HG03095 (cell line): ENCODE data around the gene CUL3.
"Not testable (repeated sequence)": the region's sequence is repeated elsewhere in the genome, so short reads cannot be mapped to it uniquely, and the experiment has no call there.

Experiments
- ATAC-seq: cut with Tn5 transposase; IDR thresholded peaks from one replicate; pipeline ENCODE4 v1.9.1; 2021; ENCODE audit warnings: moderate library complexity; ENCODE audit not compliant: unreplicated experiment

The CUL3 gene

DNA sequence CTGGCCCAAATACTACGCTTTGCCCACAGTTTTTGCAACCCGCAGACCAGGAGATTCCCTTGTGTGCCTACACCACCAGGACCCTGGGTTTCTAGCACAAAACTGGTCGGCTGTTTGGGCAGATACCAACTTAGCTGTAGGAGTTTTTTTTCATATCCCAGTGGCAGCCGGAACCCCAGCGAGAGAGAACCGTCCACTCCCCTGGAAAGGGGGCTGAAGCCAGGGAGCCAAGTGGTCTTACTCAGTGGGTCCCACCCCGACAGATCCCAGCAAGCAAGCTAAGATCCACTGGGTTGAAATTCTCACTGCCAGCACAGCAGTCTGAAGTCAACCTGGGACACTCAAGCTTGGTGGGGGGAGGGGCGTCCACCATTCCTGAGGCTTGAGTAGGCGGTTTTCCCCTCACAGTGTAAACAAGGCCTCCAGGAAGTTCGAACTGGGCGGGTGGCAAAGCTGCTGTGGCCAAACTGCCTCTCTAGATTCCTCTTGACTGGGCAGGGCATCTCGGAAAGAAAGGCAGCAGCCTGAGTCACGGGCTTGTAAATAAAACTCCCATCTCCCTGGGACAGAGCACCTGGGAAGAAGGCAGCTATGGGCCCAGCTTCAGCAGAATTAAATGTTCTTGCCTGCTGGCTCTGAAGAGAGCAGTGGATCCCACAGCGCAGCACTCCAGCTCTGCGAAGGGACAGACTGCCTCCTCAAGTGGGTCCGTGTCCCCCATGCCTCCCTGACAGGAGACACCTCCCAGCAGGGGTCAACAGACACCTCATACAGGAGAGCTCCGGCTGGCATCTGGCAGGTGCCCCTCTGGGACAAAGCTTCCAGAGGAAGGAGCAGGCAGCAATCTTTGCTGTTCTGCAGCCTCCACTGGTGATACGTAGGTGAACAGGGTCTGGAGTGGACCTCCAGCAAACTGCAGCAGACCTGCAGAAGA, 99.8 kb downstream of the CUL3 start:
- ATAC-seq, result not testable (repeated sequence)

DNA sequence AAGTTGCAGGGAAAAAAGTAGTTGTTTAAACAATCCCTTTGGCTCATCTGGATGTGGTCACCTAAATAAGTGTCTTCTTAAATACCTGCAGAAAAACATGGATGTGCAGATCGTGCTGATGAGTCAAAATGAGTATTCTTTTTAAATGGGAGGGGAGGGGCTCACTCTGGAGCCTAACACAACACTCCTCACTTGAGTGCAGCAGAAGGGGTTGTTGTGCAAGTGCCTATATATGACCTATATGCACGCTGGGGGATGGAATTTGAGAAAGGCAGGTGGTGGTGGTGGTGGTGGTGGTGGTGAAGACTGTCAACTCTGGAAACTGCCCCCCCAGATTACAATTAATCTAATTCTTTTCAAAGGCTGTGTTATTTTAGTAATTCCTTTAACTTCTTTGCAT, 105.3 kb downstream of the CUL3 start:
- no peak for ATAC-seq

DNA sequence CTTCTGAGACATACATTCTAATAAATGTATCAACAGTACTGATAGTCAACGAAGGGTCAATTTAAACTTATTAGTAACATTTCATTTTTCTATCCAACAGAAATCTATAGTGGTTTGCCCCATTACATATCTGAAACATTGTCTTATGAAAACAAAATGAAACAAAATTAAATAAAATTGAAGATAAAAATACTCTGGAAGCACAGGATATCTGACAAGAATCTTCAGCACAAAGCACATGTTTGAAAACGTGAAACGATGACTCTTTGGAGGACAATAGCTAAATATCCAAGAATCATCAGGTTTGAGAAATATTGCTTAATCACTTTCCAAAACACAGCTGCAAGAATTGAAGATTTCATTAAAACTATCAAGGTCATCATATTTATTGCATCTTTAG, 112.3 kb downstream of the CUL3 start:
- ATAC-seq, result no peak

DNA sequence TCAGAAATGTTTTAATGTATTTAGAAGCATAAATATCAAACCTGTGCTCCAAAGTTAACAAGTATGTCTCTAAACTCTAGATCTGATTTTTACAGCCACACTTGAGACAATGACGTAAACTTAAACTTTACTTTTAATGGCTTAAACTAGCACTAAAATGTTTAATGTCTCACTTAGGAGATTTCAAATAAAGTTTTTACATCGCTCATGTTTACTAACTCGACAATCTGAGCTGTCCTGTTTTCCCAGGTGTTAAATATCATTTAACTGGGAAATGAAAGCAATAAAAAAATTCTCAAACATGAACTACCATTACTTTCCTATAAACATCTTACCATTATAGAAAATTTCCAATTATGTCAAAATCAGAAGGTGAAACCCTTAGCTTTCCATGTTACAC, 113.0 kb downstream of the CUL3 start:
- no peak for ATAC-seq

DNA sequence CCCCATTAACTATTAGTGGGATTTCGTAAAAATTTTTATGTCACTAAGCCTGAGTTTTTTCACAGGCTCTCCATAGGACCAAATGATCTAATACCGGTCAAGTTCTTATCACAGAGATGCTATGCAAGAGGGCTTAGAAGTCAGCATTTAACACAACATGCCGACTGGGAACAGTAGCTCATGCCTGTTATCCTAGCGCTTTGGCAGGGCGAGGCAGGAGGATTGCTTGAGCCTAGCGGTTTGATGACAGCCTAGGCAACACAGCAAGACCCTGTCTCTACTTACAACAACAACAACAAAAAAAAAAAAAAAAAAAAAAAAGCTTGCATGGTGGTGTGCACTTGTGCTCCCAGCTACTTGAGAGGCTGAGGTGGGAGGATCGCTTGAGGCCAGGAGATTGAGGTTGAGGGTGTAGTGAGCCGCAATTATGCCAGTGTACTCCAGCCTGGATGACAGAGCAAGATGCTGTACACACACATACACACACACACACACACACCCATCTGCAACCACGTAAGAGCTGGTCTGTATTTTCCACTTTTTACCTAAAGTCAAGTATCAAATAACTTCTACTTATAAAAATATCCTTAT, 115.7 kb downstream of the CUL3 start:
- no peak for ATAC-seq

DNA sequence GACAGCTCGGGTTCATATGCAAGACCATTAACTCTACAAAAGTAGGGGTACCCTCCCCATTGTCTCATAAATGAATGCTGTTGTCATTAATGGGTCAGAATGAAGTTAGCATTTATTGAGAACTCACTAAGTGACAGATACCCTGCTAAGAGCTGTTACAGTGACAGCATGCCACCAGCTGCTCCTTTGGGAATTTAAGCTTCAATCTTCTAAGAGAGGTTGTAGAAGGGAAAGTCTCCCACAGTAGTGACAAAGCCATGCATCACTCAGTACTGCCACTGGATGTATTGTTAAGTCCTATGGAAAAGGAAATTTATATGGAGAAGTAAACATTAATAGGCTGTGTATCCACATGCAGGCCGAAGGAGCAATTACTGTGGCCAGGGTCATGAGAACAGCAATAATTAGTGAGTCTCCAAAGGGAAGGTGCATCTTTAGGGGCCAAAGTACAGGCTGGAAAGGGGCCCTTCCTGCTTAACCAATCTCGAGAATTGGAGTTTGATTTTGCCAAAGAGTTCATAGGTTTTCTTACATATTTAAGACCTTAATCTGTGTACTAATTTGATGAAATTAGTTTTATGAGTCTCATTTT, 118.8 kb downstream of the CUL3 start:
- no peak for ATAC-seq

DNA sequence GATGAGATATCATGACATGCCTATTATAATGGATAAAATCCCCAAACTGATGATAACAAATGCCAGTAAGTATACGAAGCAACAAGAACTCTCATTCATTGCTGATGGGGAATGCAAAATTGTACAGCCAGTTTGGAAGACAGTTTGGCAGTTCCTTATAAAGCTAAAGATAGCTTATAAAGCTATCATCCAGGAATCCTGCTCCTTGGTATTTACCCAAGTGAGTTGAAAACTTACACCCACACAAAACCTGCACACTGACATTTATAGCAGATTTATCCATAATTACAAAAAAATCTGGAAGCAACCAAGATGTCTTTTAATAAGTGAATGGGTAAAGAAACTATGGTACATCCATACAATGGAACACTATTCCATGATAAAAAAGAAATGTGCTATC, 123.8 kb downstream of the CUL3 start:
- ATAC-seq, result no peak

DNA sequence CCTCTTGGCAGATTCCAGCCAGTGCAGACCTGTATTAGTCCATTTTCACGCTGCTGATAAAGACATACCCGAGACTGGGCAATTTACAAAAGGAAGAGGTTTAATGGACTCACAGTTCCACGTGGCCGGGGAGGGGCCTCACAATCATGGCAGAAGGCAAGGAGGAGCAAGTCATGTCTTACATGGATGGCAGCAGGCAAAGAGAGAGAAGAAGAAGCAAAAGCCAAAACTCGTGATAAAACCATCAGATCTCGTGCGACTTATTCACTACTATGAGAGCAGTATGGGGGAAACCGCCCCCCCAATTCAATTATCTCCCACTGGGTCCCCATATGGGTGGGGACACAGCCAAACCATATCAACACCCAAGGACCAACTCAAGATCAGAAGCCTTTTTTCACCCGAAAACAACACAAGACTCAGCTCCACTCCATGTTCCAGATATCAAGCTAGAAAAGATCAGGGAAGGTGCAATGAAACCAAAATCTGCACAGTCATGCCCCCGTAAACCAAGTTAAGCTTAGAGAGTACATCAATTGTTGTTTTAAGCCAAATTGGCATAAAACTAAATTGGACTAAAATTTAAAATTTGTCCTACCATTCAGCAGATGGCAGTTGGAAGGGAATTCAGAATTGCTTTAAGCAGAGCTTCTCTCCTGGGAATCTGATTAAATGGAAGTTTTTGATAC, 127.6 kb downstream of the CUL3 start:
- no peak for ATAC-seq

DNA sequence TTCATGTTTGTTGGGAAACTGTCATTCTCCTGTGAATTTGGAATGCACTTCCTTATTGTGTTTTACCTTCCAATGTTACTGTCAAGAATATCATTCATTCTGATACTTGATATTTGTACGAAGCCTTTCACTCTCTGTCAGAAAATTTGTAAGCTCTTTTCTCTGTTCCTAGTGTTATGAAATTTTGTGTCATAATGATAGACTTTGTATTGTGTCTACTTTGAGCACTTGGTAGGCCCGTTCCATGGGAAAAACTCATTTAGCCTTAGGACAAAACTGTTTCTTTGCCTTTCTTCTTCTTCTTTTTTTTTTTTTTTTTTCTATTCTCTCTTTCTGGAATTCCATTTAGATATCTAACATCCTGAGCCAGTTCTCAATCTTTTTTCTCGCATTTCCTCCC, 131.3 kb downstream of the CUL3 start:
- no peak for ATAC-seq

DNA sequence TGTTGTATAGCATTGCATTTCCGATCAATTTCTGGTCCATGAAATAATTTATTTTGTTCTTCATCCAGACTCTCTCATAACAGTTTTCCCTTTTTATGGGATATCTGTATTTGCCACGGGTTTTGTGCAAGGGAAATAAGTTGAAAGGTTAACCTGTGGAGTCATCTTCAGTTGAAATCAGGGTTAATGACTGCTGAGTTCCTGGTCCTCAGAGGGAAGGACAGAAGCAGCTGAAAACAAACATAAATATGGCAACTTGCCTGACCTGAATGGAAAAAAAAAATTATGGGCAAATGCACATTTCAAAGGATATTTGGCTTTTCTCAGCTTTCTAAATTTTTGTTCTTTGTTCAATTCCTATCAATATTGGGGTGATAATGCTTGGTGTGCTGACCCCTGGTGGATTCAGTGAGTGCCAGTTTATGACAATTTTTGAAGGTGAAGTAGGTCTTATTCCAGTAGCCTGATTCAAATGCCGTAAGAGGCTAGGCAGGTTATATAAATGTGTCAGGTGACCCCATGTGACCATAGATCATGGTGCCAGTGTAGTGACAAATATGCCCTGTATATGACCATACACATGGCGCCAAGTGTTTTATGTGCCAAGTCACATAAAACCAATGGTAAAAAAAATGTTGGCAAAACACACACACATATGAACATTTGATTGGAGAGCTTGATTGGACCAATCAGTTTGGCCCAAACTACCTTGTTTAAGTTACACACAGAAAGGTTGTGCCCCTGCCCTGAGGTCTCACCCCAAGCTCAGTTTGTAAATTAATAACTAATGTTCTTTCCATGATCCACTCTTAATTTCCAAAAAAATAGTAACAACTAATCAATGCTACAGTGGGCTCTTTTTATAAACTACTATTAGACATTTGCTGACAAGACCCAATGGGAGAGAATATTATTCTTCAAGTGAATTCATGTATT, 135.7 kb downstream of the CUL3 start:
- no peak for ATAC-seq

DNA sequence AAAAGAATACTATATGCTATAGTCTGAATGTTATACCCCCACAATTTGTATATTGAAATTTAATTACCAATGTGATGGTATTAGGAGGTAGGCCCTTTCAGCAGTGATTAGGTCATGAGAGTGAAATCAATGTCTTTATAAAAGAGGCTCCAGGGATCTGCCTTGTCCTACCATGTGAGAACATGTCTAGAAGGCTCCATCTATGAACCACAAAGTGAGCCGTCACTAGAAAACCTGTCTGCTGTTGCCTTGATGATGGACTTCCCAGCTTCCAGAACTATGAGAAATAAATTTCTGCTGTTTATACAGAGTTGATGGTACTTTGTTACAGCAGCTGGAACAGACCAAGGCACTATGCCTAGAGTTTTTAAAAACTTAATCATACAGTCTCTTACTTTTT, 136.9 kb downstream of the CUL3 start:
- ATAC-seq, result no peak

DNA sequence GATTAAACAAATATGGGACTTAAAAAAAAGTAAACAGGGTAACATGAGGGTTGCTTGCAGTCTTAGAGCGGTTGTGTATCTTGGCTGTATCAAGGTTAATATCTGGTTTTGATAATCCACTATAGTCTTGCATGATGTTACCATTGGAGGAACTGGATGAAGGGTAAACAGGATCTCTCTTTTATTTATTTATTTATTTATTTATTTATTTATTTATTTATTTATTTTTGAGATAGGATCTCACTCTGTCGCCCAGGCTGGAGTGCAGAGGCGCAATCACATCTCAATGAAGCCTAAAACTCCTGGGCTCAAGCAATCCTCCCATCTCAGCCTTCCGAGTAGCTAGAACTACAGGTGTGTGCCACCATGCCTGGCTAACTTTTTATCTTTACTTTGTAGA, 140.4 kb downstream of the CUL3 start:
- ATAC-seq, result no peak

DNA sequence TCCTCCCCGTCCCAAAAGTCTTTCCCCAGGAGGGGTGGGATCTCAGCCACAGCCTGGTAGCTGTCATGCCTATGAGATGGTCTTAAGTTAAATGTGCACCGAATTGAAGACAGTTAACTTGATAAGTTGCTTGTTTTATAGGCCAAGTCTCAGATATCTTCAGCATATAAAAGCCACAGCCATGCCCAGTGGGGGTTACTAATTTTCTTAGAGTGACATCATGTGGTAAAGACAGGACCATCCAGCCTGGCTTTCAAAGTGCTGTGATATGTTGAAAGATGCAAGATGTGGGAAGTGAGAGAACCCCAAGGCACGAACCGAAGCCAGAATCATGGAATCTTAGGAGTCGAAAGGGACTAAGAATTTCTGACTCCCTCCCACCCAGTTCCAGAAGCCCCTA, 141.1 kb downstream of the CUL3 start:
- ATAC-seq, result no peak

DNA sequence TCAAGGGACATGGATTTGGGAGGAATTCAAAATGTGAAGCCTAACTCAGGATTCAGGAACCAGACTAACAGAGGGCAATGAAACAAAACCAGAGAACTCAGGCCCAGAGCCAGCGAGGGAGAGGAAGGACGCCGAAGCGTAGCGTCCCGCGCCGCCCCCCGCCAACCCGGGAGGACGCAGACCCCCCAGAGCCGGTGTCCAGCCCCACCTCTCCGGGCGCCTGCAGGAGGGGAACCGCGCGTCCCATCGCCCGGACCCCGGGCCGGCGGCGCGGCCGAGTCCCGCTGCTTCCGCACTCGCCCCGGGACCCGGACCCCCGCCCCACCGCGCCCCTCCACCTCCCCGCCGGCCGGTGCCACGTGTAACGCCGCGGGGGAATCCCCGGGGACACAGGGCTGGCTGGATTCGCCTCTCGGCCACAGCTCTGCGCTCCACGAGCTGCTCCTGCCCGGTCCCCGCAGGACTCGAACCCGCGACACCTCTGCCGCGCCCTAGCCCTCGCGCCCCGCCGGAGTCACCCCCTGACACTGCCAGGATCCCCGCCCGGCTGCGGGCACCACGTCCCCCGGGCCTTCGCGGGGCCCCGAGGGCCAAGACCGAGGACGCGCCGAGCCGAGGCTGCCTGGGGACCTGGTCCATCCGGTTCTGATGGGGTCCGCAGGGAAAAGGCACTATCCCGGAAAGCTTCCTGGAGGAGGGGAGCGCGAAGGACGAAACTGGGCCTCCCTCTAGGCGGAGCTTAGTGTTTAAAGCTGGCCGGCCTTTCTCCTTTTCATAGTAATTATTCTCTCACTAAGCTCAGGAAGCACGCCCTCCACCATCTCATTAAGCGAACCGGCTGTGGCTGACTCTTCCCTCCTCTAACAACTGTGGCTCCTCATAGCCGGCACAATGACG, 142.8 kb downstream of the CUL3 start:
- no peak for ATAC-seq

DNA sequence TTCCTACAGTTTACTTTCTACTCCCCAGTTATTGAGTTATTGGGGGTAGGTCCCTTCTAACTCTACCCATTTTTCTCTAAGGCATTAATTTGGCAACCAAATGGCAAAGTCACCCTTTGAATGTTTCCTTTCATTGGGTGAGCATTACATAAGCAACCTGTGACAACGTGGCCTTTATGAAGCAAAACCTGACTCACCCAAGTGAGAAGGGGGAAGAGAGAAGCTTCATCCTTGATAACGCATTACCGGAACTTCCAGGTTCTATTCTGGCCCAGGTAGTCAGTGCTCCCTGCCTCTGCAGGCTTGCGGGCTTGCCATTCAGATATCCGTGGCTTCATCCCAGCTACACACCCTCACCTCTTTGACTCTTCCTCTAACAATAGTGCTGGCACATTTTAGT, 144.2 kb downstream of the CUL3 start:
- no peak for ATAC-seq

DNA sequence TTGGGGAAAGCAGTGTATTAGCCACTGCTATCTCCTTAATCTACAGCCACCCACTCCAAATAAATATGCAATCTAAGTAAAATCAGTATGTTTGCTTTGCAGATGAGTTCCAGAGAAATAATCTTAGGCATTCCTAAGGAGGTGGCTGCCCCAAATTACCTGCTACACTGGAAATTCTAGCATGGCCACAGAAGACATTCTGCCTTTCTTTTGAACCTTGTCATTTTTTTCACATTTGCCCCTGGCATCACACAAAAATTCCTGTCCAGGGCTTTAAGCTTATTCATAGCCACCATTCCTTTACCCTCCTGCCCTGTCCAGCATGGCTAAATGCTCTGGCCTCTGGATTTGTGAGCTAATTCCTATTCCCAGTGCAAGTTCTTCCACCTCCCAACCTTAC, 146.4 kb downstream of the CUL3 start:
- no peak for ATAC-seq

DNA sequence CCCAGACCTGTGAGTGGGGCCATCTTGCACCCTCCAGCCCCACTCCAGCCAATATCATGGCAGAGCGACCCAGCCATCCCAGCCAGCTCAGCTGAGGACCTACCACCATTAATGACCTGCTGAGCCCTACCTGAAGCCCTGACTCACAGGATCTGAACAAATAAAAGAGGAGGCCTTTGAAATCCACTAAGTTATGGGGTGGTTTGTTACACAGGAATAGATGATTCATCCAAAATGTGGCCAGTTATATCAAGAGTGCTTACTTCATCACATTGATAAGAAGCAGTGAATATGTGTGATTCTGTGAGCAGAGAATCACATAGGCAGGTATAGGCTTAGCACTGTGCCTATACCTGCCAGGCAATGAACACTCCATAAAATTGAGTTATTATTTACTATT, 148.5 kb downstream of the CUL3 start:
- ATAC-seq, result no peak

DNA sequence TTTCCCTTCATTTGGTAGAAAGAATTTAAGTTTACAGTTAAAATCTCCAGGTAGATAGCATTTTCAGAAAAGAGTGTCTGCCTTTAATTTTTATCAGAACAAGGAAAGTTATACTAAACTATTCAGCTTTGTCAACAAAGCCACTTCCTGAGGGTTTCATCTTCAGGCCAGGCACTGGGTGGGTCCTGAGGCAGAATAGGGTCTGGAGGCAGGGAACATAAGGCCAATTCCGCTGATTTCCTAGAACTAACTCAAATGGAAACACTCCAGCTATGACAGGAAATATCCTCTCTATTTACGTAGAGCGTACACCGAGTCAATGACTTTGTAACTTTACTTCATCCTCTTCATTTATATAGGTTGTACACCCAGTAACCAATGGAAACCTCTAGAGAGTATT, 150.5 kb downstream of the CUL3 start:
- no peak for ATAC-seq

DNA sequence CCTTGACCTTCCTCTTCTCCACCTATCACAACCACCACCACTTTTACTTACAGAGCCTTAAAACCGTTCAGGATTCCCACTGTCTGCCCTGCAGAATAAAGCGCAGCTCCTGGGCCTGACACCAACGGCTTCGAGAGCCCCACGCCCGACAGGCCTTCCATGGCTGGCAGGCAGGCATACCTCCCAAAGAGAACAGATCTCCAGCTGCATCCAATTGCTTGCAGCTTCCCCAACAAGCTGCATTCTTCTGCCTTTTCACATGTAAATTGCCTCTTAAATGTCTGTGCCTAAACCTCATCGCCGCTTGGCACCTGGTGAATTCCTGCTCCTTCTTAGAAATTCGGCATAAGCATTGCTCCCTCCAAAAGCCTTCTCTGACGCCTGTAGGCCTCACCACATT, 151.7 kb downstream of the CUL3 start:
- ATAC-seq, result no peak
